H1 (cell line): ENCODE measurements around the gene BCAS1. TPM values are rescaled to one million over a fixed set of nuclear protein-coding genes. Genes with fewer than 3 reads are reported as not detected.

Experiments
- CTCF ChIA-PET: fragments of 300-600 bp; sonication (Branson Sonifier 250); formaldehyde crosslinking; loops from one replicate; lab custom pipeline; 2021; ENCODE audit not compliant: partially characterized antibody; lab: Charles Lee
- POLR2A ChIA-PET: fragments of 300-600 bp; sonication (Branson Sonifier 250); formaldehyde crosslinking; loops from one replicate; lab custom pipeline; 2021; ENCODE audit warnings: inconsistent platforms; ENCODE audit not compliant: partially characterized antibody; lab: Charles Lee
- DNase-seq, 2 experiments: peaks; one replicate each; pipeline versions ENCODE4 v3.0.0 to v3.0.0-alpha.2; 2010 to 2022; ENCODE audit warnings: low spot score in 2 of 2, low read depth in 1 of 2, mixed read lengths in 1 of 2
- FAIRE-seq: peaks from 2 replicates; lab custom pipeline; 2011; peaks lifted over from hg19 to GRCh38; lab: Jason Lieb, UNC
- H2AFZ ChIP-seq: 2 replicates; pipeline ENCODE4 v1.8.1; 2012; ENCODE audit warnings: low read length, inconsistent platforms
- H2AK5ac ChIP-seq: 2 replicates; pipeline ENCODE4 v1.6.1; 2013; ENCODE audit warnings: low read depth, low read length
- H2BK120ac ChIP-seq: replicated peaks from 2 replicates; pipeline ENCODE3; 2013; ENCODE audit warnings: low read depth, low read length, inconsistent platforms
- H2BK12ac ChIP-seq: 2 replicates; pipeline ENCODE4 v1.6.1; 2013; ENCODE audit warnings: low read depth, low read length
- H2BK15ac ChIP-seq: 2 replicates; pipeline ENCODE4 v1.6.1; 2013; ENCODE audit warnings: low read length
- H2BK20ac ChIP-seq: 2 replicates; pipeline ENCODE4 v1.6.1; 2013; ENCODE audit warnings: low read length
- H2BK5ac ChIP-seq: 2 replicates; pipeline ENCODE4 v1.6.1; 2013; ENCODE audit warnings: low read depth, low read length
- H3K14ac ChIP-seq: 2 replicates; pipeline ENCODE4 v1.6.1; 2013; ENCODE audit warnings: inconsistent platforms; ENCODE audit not compliant: insufficient read length
- H3K18ac ChIP-seq: 2 replicates; pipeline ENCODE4 v1.6.1; 2013; ENCODE audit warnings: low read length; ENCODE audit errors: extremely low read depth
- H3K23ac ChIP-seq: 2 replicates; pipeline ENCODE4 v1.6.1; 2013; ENCODE audit warnings: inconsistent platforms; ENCODE audit not compliant: insufficient read length
- H3K23me2 ChIP-seq: 2 replicates; pipeline ENCODE4 v1.6.1; 2013; ENCODE audit warnings: low read depth, low read length
- H3K27ac ChIP-seq: 2 replicates; pipeline ENCODE4 v1.6.1; 2011; ENCODE audit warnings: low read depth, low read length, inconsistent platforms
- H3K27me3 ChIP-seq, 4 experiments: replicated peaks in 1 of 4; 1 replicate in 1 of 4; 2 replicates in 3 of 4; pipeline versions ENCODE4 v1.6.1 to v1.8.1; 2011 to 2013; ENCODE audit warnings: low read length in 3 of 4, mild to moderate bottlenecking in 3 of 4, inconsistent platforms in 2 of 4, mixed read lengths in 2 of 4, moderate library complexity in 1 of 4; ENCODE audit not compliant: control insufficient read depth in 3 of 4, insufficient read depth in 3 of 4; ENCODE audit errors: extremely low read depth in 1 of 4
- H3K36me3 ChIP-seq, 4 experiments: 2 replicates each; pipeline versions ENCODE4 v1.6.1 to v1.8.1; 2011 to 2013; ENCODE audit warnings: mild to moderate bottlenecking in 4 of 4, low read length in 3 of 4, moderate library complexity in 2 of 4, control low read depth in 1 of 4, inconsistent platforms in 1 of 4; ENCODE audit not compliant: insufficient read depth in 4 of 4, control insufficient read depth in 2 of 4
- H3K4ac ChIP-seq: replicated peaks from 2 replicates; pipeline ENCODE3; 2013; ENCODE audit warnings: low read length, low read depth, mixed read lengths, inconsistent platforms; ENCODE audit not compliant: insufficient read length
- H3K4me1 ChIP-seq, 4 experiments: replicated peaks in 1 of 4; 1 replicate in 1 of 4; 2 replicates in 3 of 4; pipeline versions ENCODE4 v1.6.1 to v1.8.1; 2011 to 2013; ENCODE audit warnings: low read length in 3 of 4, inconsistent platforms in 2 of 4, mixed read lengths in 1 of 4; ENCODE audit not compliant: insufficient read depth in 4 of 4, control insufficient read depth in 3 of 4
- H3K4me2 ChIP-seq, 2 experiments: 2 replicates each; pipeline versions ENCODE4 v1.6.1 to v1.8.1; 2011 to 2013; ENCODE audit warnings: low read depth in 2 of 2, low read length in 2 of 2, control low read depth in 1 of 2, inconsistent platforms in 1 of 2, mild to moderate bottlenecking in 1 of 2; ENCODE audit not compliant: insufficient read depth in 1 of 2
- H3K4me3 ChIP-seq, 4 experiments: fragments of 200-600, 300-600 bp in 1 of 4; sonication (generic), shearing (Covaris generic), sonication (Bioruptor Twin) in 1 of 4; 2 replicates each; pipeline versions ENCODE4 v1.5.1 to v1.8.1; 2011 to 2016; ENCODE audit warnings: low read length in 4 of 4, low read depth in 3 of 4, control low read depth in 2 of 4, inconsistent platforms in 2 of 4, mild to moderate bottlenecking in 2 of 4, mixed read lengths in 1 of 4, moderate library complexity in 1 of 4; ENCODE audit not compliant: insufficient read depth in 2 of 4; ENCODE audit errors: extremely low read depth in 1 of 4
- H3K56ac ChIP-seq: replicated peaks from 2 replicates; pipeline ENCODE3; 2013; ENCODE audit warnings: low read depth, mild to moderate bottlenecking, mixed read lengths, low read length, inconsistent platforms; ENCODE audit not compliant: insufficient read length
- H3K79me1 ChIP-seq: 2 replicates; pipeline ENCODE4 v1.6.1; 2013; ENCODE audit warnings: low read depth, low read length, control low read depth
- H3K79me2 ChIP-seq, 2 experiments: 2 replicates each; pipeline versions ENCODE4 v1.6.1 to v1.8.1; 2012 to 2013; ENCODE audit warnings: low read length in 2 of 2, mild to moderate bottlenecking in 2 of 2, inconsistent platforms in 1 of 2; ENCODE audit not compliant: insufficient read depth in 2 of 2, control insufficient read depth in 1 of 2
- H3K9ac ChIP-seq, 4 experiments: replicated peaks in 1 of 4; 1 replicate in 1 of 4; 2 replicates in 3 of 4; pipeline versions ENCODE4 v1.6.1 to v1.8.1; 2011 to 2013; ENCODE audit warnings: low read depth in 3 of 4, low read length in 3 of 4, control low read depth in 2 of 4, mild to moderate bottlenecking in 2 of 4, moderate library complexity in 2 of 4, inconsistent platforms in 1 of 4; ENCODE audit errors: extremely low read depth in 1 of 4
- H3K9me3 ChIP-seq, 2 experiments: 2 replicates each; pipeline versions ENCODE4 v1.6.1 to v1.8.1; 2012 to 2013; ENCODE audit warnings: mild to moderate bottlenecking in 2 of 2, moderate library complexity in 2 of 2, control low read depth in 1 of 2, inconsistent platforms in 1 of 2, low read depth in 1 of 2, low read length in 1 of 2, mixed read lengths in 1 of 2; ENCODE audit not compliant: insufficient read depth in 2 of 2
- H4K20me1 ChIP-seq, 2 experiments: replicated peaks in 1 of 2; 2 replicates each; pipeline versions ENCODE3 to v1.8.1; 2011 to 2013; ENCODE audit warnings: inconsistent platforms in 2 of 2, low read length in 2 of 2, mild to moderate bottlenecking in 1 of 2; ENCODE audit not compliant: insufficient read depth in 2 of 2, control insufficient read depth in 1 of 2
- H4K5ac ChIP-seq: 2 replicates; pipeline ENCODE4 v1.6.1; 2013; ENCODE audit warnings: low read length, low read depth, mixed read lengths, inconsistent platforms; ENCODE audit not compliant: insufficient read length
- H4K8ac ChIP-seq: 2 replicates; pipeline ENCODE4 v1.8.0; 2013; ENCODE audit warnings: mild to moderate bottlenecking, moderate library complexity, low read length, inconsistent platforms; ENCODE audit not compliant: insufficient read depth; ENCODE audit errors: extremely low read depth
- H4K91ac ChIP-seq: replicated peaks from 2 replicates; pipeline ENCODE3; 2013; ENCODE audit warnings: low read length, mixed read lengths, inconsistent platforms; ENCODE audit not compliant: insufficient read length
- CBX8 ChIP-seq: fragments of 300-800, 300-1000 bp; sonication (generic); IDR thresholded peaks from 2 replicates; pipeline ENCODE4 v1.7.1; 2016; ENCODE audit warnings: low read depth, low read length, borderline replicate concordance
- KDM4A ChIP-seq: IDR thresholded peaks from one replicate; pipeline ENCODE4 v1.7.1; 2012; ENCODE audit warnings: low read depth, mild to moderate bottlenecking, moderate library complexity, low read length, inconsistent platforms; ENCODE audit not compliant: severe bottlenecking
- MAFK ChIP-seq: IDR thresholded peaks from 2 replicates; pipeline ENCODE4 v1.6.1; 2012; ENCODE audit warnings: low read depth, mild to moderate bottlenecking, improper control_type of control experiment, low read length
- NANOG ChIP-seq: IDR thresholded peaks from 2 replicates; pipeline ENCODE4 v1.6.1; 2011; ENCODE audit warnings: low read length, low read depth, mild to moderate bottlenecking, inconsistent platforms; ENCODE audit not compliant: insufficient read depth, poor library complexity, severe bottlenecking
- SIX5 ChIP-seq: IDR thresholded peaks from 2 replicates; pipeline ENCODE4 v1.6.1; 2011; ENCODE audit warnings: mild to moderate bottlenecking, low read depth, low read length
- polyA plus RNA-seq, 7 experiments: library from polyadenylated mRNA; depleted of rRNA in 3 of 7; stranded (reverse) in 5 of 7; unstranded in 2 of 7; fragments of >200 nt in 5 of 7; fragments of 200-250 nt in 2 of 7; gene quantifications; 1 replicate in 5 of 7; 2 replicates in 1 of 7; 4 replicates in 1 of 7; pipeline versions ENCODE4 v1.2.1 to v1.2.3, GENCODE V29; 2011 to 2013; ENCODE audit warnings: missing spikeins in 2 of 7, mixed read lengths in 2 of 7
- total RNA-seq: library from RNA; stranded (reverse); fragmentation: NEBNext Ultra II Directional; extraction: Animal tissue kit (Norgen Biotek cat#: 25700); gene quantifications from 2 replicates; pipeline ENCODE4 v1.2.1, GENCODE V29; 2021

The BCAS1 gene
- total and polyA plus RNA-seq, 2 of the 8 experiments (the other 6 are each of a cell fraction or from before 2014, with no cell fraction given), result 0.06 to 0.19 TPM

DNA sequence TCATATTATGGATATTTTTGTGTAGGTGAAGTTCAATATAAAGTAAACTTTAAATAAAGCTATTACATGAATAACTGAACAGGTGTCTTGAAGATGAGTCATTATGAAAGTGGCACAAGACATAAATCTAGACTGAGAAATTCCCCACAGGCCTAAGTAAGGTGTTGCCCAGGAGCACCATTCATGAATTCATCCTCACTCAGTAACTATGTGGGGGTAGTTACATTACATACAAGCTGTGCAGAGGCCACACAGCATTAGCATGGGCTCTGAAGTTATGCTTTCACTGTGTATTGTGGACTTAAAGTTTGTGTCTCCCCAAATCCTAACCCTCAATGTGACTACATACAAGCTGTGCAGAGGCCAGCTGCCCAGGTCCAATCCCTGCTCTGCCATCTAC, 65.9 kb downstream of the BCAS1 start:
- H3K36me3 ChIP-seq, result no peaks in the 10 kb centered on the region
- H2BK20ac ChIP-seq, result no peak overlapping the region
- DNase-seq, result no peak
- H3K23ac ChIP-seq, result no peak overlapping the region
- no peak overlapping the region for H3K18ac ChIP-seq
- no peak overlapping the region for H3K9ac ChIP-seq
- H3K23me2 ChIP-seq, result no peaks in the 10 kb centered on the region
- H3K9me3 ChIP-seq, result no peaks in the 10 kb centered on the region
- H3K56ac ChIP-seq, result no peak overlapping the region
- H2BK120ac ChIP-seq, result no peak overlapping the region
- H3K4ac ChIP-seq, result no peak overlapping the region
- H3K27me3 ChIP-seq, result no peaks in the 10 kb centered on the region
- ChIA-PET POLR2A (no interaction called here), CTCF (interaction anchor here (0.7 to 1.6 kb wide), 4 partner anchors 17 to 99 kb away, joined by 3 to 5 read pairs (median 4); no protein-coding TSS in a partner anchor)
- H2BK12ac ChIP-seq, result no peak overlapping the region
- no peaks in the 10 kb centered on the region for H3K79me2 ChIP-seq
- no peak overlapping the region for H2AK5ac ChIP-seq
- no peaks in the 10 kb centered on the region for H4K20me1 ChIP-seq
- H3K4me1 ChIP-seq, result no peaks in the 10 kb centered on the region
- FAIRE-seq, result no peak
- H3K14ac ChIP-seq, result no peak overlapping the region
- no peak overlapping the region for H3K4me3 ChIP-seq
- H2BK5ac ChIP-seq, result no peak overlapping the region
- no peak overlapping the region for H2AFZ ChIP-seq
- no peak overlapping the region for H3K27ac ChIP-seq
- H2BK15ac ChIP-seq, result no peak overlapping the region
- no peak overlapping the region for H3K4me2 ChIP-seq
- TF ChIP-seq KDM4A (no peak), CBX8 (no peak), NANOG (no peak), SIX5 (no peak), MAFK (no peak)
- H4K8ac ChIP-seq, result no peak overlapping the region
- no peak overlapping the region for H4K91ac ChIP-seq
- H4K5ac ChIP-seq, result no peak overlapping the region
- H3K79me1 ChIP-seq, result no peaks in the 10 kb centered on the region
